ENCODE results near the gene ADAMTS7.

ADAMTS7 gene

DNA sequence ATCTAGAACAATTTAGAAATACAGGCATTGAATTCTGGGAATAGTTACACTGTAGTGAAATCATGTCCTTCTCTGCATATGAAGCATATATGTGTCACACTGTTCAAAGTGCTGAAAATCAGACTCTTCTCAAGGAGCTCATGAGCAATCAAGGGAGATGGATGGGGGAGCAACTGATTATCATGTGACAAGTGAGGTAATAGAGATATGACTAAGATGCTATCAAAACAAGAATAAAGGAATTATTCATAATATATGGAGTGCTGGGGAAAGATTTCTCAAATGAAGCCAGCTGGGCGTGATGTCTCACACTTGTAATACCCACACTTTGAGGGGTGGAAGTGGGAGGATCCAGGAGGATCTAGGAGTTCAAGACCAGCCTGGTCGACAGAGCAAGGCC lies 95.3 kb downstream of the ADAMTS7 start:
- DNase-seq (ENCODE audit: low read depth) = peak; percentile 87

DNA sequence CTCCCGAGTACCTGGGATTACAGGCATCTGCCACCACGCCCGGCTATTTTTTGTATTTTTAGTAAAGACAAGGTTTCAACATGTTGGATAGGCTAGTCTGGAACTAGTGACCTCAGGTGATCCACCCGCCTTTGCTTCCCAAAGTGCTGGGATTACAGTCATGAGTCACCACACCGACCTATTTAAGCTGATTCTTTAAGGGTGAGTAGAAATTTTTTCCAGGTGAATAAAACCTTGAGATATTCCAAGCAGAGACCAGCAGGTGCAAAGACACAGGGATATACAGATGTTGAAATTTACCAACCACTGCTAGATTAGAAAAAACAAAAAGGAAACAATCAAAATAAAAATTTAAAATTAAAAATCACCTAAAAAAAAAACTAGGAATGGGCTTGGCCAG lies 95.8 kb downstream of the ADAMTS7 start:
- DNase-seq (ENCODE audit: low read depth) = peak; percentile 28

- DNase-seq (ENCODE audit: low read depth) = no peak
Observed at GRCh38 chr15:78714890-78715289, 96.4 kb downstream of the ADAMTS7 start.

GRCh38 chr15:78712797-78713515 lies 98.3 kb downstream of the ADAMTS7 start:
- no peak for DNase-seq (ENCODE audit: low read depth)

DNA sequence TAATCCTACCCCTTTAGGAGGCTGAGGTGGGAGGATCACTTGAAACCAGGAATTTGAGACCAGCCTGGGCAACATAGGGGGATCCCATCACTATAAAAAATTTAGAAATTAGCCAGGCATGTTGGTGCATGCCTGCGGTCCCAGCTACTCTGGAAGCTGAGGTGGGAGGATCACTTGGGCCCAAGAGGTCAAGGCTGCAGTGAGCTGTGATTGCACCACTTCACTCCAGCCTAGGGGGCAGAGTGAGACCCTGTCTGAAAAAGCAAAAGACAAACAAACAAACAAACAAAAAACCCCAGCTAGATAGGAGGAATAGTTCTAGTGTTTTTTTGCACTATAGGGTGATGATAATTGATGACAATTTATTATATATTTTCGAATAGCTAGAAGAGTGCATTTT lies 99.6 kb downstream of the ADAMTS7 start:
- DNase-seq (ENCODE audit: low read depth) = no peak

GRCh38 chr15:78709263-78709882 lies 101.9 kb downstream of the ADAMTS7 start:
- DNase-seq (ENCODE audit: low read depth) = peak; percentile 13
